HL-60 (cell line): ENCODE measurements around the gene PLA2G4E.

Experiments
- DNase-seq, 2 experiments: peaks; one replicate each; pipeline ENCODE4 v3.0.0-alpha.2; 2010 to 2020; ENCODE audit warnings: low read depth in 1 of 2, low spot score in 1 of 2
- H3K27ac ChIP-seq: fragments of 250-450 bp; sonication (Bioruptor Pico); replicated peaks from 2 replicates; pipeline ENCODE4 v1.5.1; 2020; ENCODE audit warnings: mild to moderate bottlenecking, moderate library complexity
- H3K27me3 ChIP-seq: fragments of 250-450 bp; sonication (Bioruptor Pico); 2 replicates; pipeline ENCODE4 v1.5.1; 2021; ENCODE audit warnings: mild to moderate bottlenecking, moderate library complexity; ENCODE audit not compliant: insufficient read depth, poor library complexity, severe bottlenecking
- H3K4me3 ChIP-seq: replicated peaks from 2 replicates; pipeline ENCODE4 v1.5.1; 2011; ENCODE audit warnings: mild to moderate bottlenecking, control low read depth, low read length; ENCODE audit not compliant: insufficient read depth
- CTCF ChIP-seq: IDR thresholded peaks from one replicate; pipeline ENCODE4 v1.5.1; 2011; ENCODE audit warnings: low read length, control low read depth, inconsistent platforms; ENCODE audit not compliant: insufficient read depth
- GABPA ChIP-seq: IDR thresholded peaks from 2 replicates; pipeline ENCODE4 v1.6.1; 2012; ENCODE audit warnings: low read depth
- POLR2AphosphoS5 ChIP-seq: IDR thresholded peaks from 2 replicates; pipeline ENCODE4 v1.6.1; 2012; ENCODE audit warnings: low read depth
- REST ChIP-seq: IDR thresholded peaks from 2 replicates; pipeline ENCODE4 v1.6.1; 2012; ENCODE audit warnings: low read depth; ENCODE audit not compliant: insufficient replicate concordance
- SPI1 ChIP-seq: IDR thresholded peaks from 2 replicates; pipeline ENCODE4 v1.6.1; 2012; ENCODE audit warnings: low read depth, mild to moderate bottlenecking, borderline replicate concordance

PLA2G4E gene

GRCh38 chr15:41994772-41995475, 25.9 kb downstream of the PLA2G4E start:
- H3K27ac ChIP-seq = no peak overlapping the region
- no peak for TF ChIP-seq SPI1
- no peak for TF ChIP-seq REST
- no peak for TF ChIP-seq POLR2AphosphoS5
- no peak for TF ChIP-seq GABPA
- TF ChIP-seq CTCF = no peak
- DNase-seq = no peak
- H3K4me3 ChIP-seq = no peak overlapping the region
- no peaks in the 10 kb centered on the region for H3K27me3 ChIP-seq

- H3K27ac ChIP-seq = no peak overlapping the region
- no peak for TF ChIP-seq REST
- no peak for TF ChIP-seq SPI1
- no peak for TF ChIP-seq GABPA
- TF ChIP-seq CTCF = no peak
- TF ChIP-seq POLR2AphosphoS5 = no peak
- no peak for DNase-seq
- no peak overlapping the region for H3K4me3 ChIP-seq
- H3K27me3 ChIP-seq = no peaks in the 10 kb centered on the region
Observed at GRCh38 chr15:41994171-41994650, 26.6 kb downstream of the PLA2G4E start.

- no peak for DNase-seq
- Histone ChIP-seq H3K27me3 (no peaks in the 10 kb centered on the region), H3K27ac (no peak overlapping the region), H3K4me3 (no peak overlapping the region)
- no peak for TF ChIP-seq GABPA
Observed at GRCh38 chr15:41993472-41994170, 27.2 kb downstream of the PLA2G4E start.

GRCh38 chr15:41992803-41993190, 28.0 kb downstream of the PLA2G4E start:
- H3K27me3 ChIP-seq = no peaks in the 10 kb centered on the region
- no peak for TF ChIP-seq CTCF
- no peak for TF ChIP-seq SPI1
- TF ChIP-seq POLR2AphosphoS5 = no peak
- no peak for TF ChIP-seq REST
- TF ChIP-seq GABPA = no peak

More at GRCh38 chr15:41992803-41993190, 28.0 kb downstream of the PLA2G4E start:
- no peak for DNase-seq
- H3K4me3 ChIP-seq = no peak overlapping the region
- H3K27ac ChIP-seq = no peak overlapping the region
